HepG2 (cell line): ENCODE data around the gene RAB24. TPM values are rescaled to one million over a fixed set of nuclear protein-coding genes. Genes with fewer than 3 reads are reported as not detected.

Experiments
- E2F5 ChIP-seq: sonication (generic); formaldehyde crosslinking; conservative IDR thresholded peaks from 2 replicates; pipeline ENCODE4 v1.4.0; 2020; ENCODE audit warnings: missing genetic modification reagents
- FOXA3 ChIP-seq: IDR thresholded peaks from 2 replicates; pipeline ENCODE4 v1.6.1; 2016; ENCODE audit warnings: missing genetic modification reagents, missing compliant biosample characterization
- FOXJ3 ChIP-seq: sonication (generic); formaldehyde crosslinking; IDR thresholded peaks from 2 replicates; pipeline ENCODE4 v1.4.0; 2020; ENCODE audit warnings: missing genetic modification reagents, mild to moderate bottlenecking, borderline replicate concordance
- GABPB1 ChIP-seq: IDR thresholded peaks from 2 replicates; pipeline ENCODE4 v1.6.1; 2016; ENCODE audit warnings: mild to moderate bottlenecking, missing genetic modification reagents, moderate library complexity, missing compliant biosample characterization
- KDM5B ChIP-seq: sonication (generic); formaldehyde crosslinking; IDR thresholded peaks from 2 replicates; pipeline ENCODE4 v1.4.0; 2020; ENCODE audit warnings: missing genetic modification reagents, mild to moderate bottlenecking, borderline replicate concordance
- MBD4 ChIP-seq: IDR thresholded peaks from 2 replicates; pipeline ENCODE4 v1.6.1; 2012; ENCODE audit warnings: low read length, inconsistent platforms, borderline replicate concordance
- MED8 ChIP-seq: sonication (generic); formaldehyde crosslinking; IDR thresholded peaks from 2 replicates; pipeline ENCODE4 v1.8.1; 2023; ENCODE audit warnings: mild to moderate bottlenecking, missing genetic modification reagents; ENCODE audit not compliant: insufficient replicate concordance
- MZF1 ChIP-seq: sonication (generic); formaldehyde crosslinking; IDR thresholded peaks from 2 replicates; pipeline ENCODE4 v1.8.1; 2023; ENCODE audit warnings: mild to moderate bottlenecking, missing genetic modification reagents, borderline replicate concordance
- NCOR1 ChIP-seq: fragments of 200-600 bp; sonication (generic); IDR thresholded peaks from 2 replicates; pipeline ENCODE4 v1.7.0; 2017; ENCODE audit warnings: antibody characterized with exemption, low read length, borderline replicate concordance
- NR3C1 ChIP-seq: sonication (generic); formaldehyde crosslinking; IDR thresholded peaks from 2 replicates; pipeline ENCODE4 v1.4.0; 2020; ENCODE audit warnings: missing genetic modification reagents
- PITX1 ChIP-seq: sonication (generic); formaldehyde crosslinking; IDR thresholded peaks from 2 replicates; pipeline ENCODE4 v1.5.1; 2020; ENCODE audit warnings: mild to moderate bottlenecking, missing genetic modification reagents
- POLR2AphosphoS5 ChIP-seq: IDR thresholded peaks from 2 replicates; pipeline ENCODE4 v1.6.1; 2012; ENCODE audit warnings: low read depth, low read length
- RARA ChIP-seq: IDR thresholded peaks from 2 replicates; pipeline ENCODE4 v1.6.1; 2016; ENCODE audit warnings: missing genetic modification reagents, missing compliant biosample characterization
- UBTF ChIP-seq: sonication (generic); formaldehyde crosslinking; IDR thresholded peaks from 2 replicates; pipeline ENCODE4 v1.4.0; 2020; ENCODE audit warnings: mild to moderate bottlenecking, missing genetic modification reagents
- USF2 ChIP-seq, 2 experiments: sonication (generic) in 1 of 2; formaldehyde crosslinking in 1 of 2; IDR thresholded peaks; 2 replicates each; pipeline versions ENCODE4 v1.5.1 to v1.6.1; 2011 to 2020; ENCODE audit warnings: borderline replicate concordance in 1 of 2, low read depth in 1 of 2, low read length in 1 of 2, mild to moderate bottlenecking in 1 of 2, missing genetic modification reagents in 1 of 2, moderate library complexity in 1 of 2
- ZBTB37 ChIP-seq: sonication (generic); formaldehyde crosslinking; IDR thresholded peaks from 2 replicates; pipeline ENCODE4 v1.4.0; 2020; ENCODE audit warnings: mild to moderate bottlenecking, missing genetic modification reagents
- ZFP62 ChIP-seq: sonication (generic); formaldehyde crosslinking; IDR thresholded peaks from 2 replicates; pipeline ENCODE4 v1.4.0; 2020; ENCODE audit warnings: missing genetic modification reagents
- ZNF160 ChIP-seq: sonication (generic); formaldehyde crosslinking; IDR thresholded peaks from 2 replicates; pipeline ENCODE4 v1.8.0; 2022; ENCODE audit warnings: mild to moderate bottlenecking, inconsistent platforms, missing genetic modification reagents
- ZNF496 ChIP-seq: sonication (generic); formaldehyde crosslinking; IDR thresholded peaks from 2 replicates; pipeline ENCODE4 v1.8.1; 2023; ENCODE audit warnings: mild to moderate bottlenecking, moderate library complexity, missing genetic modification reagents; ENCODE audit not compliant: insufficient replicate concordance
- ZNF660 ChIP-seq: sonication (generic); formaldehyde crosslinking; IDR thresholded peaks from 2 replicates; pipeline ENCODE4 v1.5.1; 2020; ENCODE audit warnings: mild to moderate bottlenecking, low read depth, missing genetic modification reagents, borderline replicate concordance
- ZNF670 ChIP-seq: sonication (generic); formaldehyde crosslinking; IDR thresholded peaks from 2 replicates; pipeline ENCODE4 v1.8.0; 2022; ENCODE audit warnings: mild to moderate bottlenecking, missing genetic modification reagents, borderline replicate concordance
- polyA plus RNA-seq, 8 experiments: library from polyadenylated mRNA; depleted of rRNA in 3 of 8; stranded (reverse) in 7 of 8; unstranded in 1 of 8; fragments of >200 nt; fragmentation: Illumina TruSeq in 4 of 8; extraction: Trizol in 4 of 8; gene quantifications; 2 replicates each; pipeline versions ENCODE4 v1.2.1 to v1.2.3, GENCODE V29; 2011 to 2016; ENCODE audit warnings: low read depth in 4 of 8, missing spikeins in 1 of 8, mixed read lengths in 1 of 8; ENCODE audit not compliant: insufficient read depth in 1 of 8
- total RNA-seq, 5 experiments: library from RNA; depleted of rRNA; stranded (reverse); fragments of >200 nt; fragmentation: Illumina TruSeq; extraction: Trizol; gene quantifications; 2 replicates each; pipeline ENCODE4 v1.2.3, GENCODE V29; 2016; ENCODE audit warnings: low read depth in 1 of 5
- TF ChIP-seq, protein P1 (sequence below): sonication (generic); formaldehyde crosslinking; IDR thresholded peaks from 2 replicates; pipeline ENCODE4 v1.8.0; 2022; ENCODE audit warnings: missing genetic modification reagents, mild to moderate bottlenecking, inconsistent platforms, borderline replicate concordance

Gene RAB24
- total and polyA plus RNA-seq, 2 of the 13 experiments (the other 11 are each of a cell fraction or from before 2014, with no cell fraction given): 22.9 to 63.7 TPM

DNA sequence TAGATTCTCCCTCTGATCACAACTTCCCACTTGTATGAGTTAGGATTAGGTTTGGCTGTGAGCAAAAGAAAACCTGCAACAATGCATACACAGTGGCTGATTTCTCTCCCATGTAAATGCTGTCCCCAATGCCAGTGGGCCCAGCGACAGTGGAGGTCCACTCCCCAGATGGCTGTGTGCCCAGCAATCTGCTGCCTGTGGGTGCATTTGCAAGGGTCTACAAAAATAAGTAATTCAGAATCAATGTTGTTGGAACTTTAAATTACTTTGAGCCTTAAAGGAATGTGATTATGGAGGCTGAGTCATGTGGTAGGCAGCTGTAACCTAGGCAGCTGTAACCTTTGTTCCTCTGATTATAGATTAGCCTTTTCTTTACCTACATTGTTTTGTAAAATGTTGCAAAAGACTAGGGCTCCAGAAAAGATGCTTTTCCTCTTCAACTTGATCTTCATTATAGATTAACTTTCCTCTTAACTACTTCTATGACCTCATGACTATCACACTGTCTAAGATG, 22.4 kb upstream of the RAB24 start (continued):
- TF ChIP-seq ZBTB37 (no peak), FOXJ3 (CRISPR knock-in tag) (peak; percentile 73; the same call in 1 of the 2 replicates), KDM5B (CRISPR knock-in tag) (no peak), GABPB1 (CRISPR knock-in tag) (no peak), FOXA3 (CRISPR knock-in tag) (peak; percentile 45; the same call in 1 of the 2 replicates), E2F5 (CRISPR knock-in tag) (no peak), ZNF496 (CRISPR knock-in tag) (no peak), UBTF (CRISPR knock-in tag) (no peak), MBD4 (no peak), POLR2AphosphoS5 (no peak), USF2 (IDR thresholded peaks at IDR 0.05; ENCODE audit: low read depth, low read length) (no peak), USF2 (CRISPR knock-in tag; IDR thresholded peaks at IDR 0.05; ENCODE audit: borderline replicate concordance) (peak; percentile 32; the same call in 1 of the 2 replicates), ZFP62 (CRISPR knock-in tag) (no peak), ZNF160 (CRISPR knock-in tag) (no peak), PITX1 (CRISPR knock-in tag) (no peak), ZNF660 (no peak), MED8 (no peak), ZNF670 (CRISPR knock-in tag) (no peak), NCOR1 (peak; percentile 84), RARA (CRISPR knock-in tag) (peak; percentile 60; the same call in 1 of the 2 replicates), NR3C1 (CRISPR knock-in tag) (no peak), MZF1 (CRISPR knock-in tag) (no peak)
- TF ChIP-seq, protein P1, sequence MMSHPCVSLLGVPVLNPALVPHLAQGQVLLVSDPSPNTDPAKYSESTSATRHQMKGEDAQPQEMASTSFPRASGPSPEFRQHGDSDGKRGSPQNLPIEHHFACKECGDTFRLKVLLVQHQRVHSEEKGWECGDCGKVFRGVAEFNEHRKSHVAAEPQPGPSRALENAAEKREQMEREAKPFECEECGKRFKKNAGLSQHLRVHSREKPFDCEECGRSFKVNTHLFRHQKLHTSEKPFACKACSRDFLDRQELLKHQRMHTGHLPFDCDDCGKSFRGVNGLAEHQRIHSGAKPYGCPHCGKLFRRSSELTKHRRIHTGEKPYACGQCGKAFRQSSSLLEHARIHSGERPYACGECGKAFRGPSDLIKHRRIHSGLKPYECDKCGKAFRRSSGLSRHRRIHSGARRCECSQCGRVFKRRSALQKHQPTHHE (CRISPR knock-in tag): no peak
